GM18508 (cell line): Measurements from ENCODE around the gene C2CD2.

Experiments
- ATAC-seq: cut with Tn5 transposase; IDR thresholded peaks from one replicate; pipeline ENCODE4 v1.9.1; 2021; ENCODE audit warnings: moderate number of reproducible peaks; ENCODE audit not compliant: insufficient read depth, unreplicated experiment

Gene C2CD2

DNA sequence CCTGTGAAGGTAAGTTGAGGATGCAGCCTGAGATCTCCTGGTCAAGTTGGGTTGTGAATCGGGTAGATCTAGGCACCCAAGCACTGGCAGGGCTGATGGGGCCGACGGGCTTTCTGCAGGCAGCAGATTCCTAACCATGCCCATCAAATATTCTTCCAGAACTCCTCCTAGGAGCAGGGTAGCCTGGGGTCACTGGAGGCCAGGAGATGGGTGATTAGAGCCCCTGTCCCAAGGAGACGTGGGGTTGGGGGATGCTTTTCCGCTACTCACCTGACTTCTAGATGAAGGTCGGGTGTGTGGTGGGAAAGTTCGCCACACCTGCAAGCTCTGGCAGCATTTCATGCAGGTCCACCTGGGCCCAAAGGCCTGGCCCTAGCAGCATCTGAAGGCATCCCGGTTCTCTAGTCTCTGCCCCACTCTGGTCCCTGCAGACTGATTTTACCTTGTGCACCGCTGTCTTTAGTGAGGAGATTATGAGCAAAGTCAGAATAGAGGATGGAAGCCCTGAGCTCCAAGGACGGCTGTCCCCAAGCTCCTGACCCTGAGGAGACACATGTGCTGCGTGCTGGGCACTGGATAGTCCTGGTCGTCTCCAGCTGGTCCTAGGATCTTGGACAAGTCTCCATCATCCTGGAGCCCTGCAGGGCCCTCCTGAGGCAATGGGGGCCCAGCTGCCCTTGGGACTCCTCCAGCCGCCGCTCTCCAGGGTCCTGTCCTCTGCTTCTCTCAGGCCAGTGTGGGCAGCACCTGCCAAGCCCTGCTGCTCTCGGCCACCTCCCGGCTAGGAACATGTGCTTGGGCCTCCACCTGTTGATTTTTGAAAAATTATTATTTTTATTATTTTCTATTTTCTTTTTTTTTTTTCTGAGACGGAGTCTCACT is 21.8 kb upstream of the C2CD2 start:
- no peak for ATAC-seq

DNA sequence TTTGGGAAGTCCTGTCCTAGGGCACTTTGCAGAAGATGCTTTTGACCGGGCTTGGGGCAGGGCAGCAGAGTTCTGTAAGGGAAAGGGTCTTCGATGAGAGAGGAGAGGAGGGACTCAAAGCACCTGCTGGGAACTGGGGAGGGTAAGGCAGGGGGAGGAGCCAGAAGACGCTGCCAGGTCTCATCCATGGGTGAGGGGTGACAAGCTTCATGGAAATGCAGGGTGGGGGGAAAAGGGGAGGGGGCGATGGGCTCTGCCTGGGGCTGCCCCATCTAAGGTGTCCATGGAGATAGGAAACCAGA is 20.9 kb upstream of the C2CD2 start:
- ATAC-seq = no peak

DNA sequence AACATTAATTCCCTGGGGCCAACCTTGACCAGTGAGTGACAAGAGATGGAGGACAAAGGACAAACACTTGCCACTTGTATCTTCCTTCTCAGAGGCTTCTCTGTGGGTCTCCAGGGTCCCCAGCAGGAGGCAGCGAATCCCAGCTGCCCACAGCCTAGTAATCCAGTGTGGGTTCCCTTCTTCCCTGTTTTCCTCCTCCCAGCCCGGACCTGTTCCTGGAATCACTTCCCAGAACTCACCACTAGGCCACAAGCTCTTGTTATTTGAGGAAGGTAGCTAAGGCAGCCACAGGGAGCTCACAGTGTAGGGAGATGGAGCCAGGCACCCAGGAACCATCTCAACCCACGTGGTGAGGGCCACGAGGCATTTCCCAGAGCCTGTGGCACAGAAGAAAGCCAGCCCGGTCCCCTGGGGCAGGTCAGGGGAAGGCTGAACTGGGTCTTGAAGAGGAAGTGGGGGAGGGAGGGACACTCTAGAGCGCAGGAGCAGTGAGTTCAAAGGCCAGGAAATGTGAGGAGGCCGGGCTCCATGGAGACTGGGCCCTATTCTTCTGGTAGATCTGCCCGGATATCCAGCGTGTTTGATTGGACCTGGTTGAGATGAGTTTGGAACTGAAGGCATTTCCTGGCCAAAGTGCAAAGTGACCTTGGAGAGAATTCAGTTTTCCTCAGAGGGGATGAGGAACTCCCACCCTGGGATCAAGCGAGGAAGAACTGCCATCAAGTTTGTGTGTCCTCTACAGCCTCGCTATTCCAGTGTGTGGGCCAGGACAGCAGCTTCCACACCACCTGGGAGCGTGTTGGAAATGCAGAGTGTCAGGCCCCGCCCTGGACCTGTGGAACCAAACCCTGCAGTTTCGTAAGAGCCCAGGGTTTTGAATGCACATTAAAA is 20.3 kb upstream of the C2CD2 start:
- ATAC-seq = no peak

DNA sequence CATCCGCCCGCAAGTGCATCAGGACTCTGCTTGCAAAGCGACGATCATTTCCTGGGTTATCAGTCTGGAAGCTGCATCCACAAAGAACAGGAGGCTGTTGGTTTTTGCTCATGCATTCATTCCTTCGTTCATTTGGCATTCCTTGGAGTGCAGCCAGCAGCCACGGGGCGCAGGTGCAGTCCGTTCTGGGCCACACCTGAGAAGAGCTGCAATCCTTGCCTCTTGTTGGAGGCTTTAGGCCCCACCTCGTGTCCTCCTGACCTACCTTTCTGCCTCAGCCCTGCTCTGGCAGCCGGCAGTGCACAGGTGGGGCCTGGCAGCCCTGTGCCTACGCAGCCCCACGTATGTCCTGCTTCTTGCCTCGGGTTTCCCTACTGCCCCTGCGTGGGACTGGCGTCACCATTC is 19.6 kb upstream of the C2CD2 start:
- ATAC-seq = no peak

DNA sequence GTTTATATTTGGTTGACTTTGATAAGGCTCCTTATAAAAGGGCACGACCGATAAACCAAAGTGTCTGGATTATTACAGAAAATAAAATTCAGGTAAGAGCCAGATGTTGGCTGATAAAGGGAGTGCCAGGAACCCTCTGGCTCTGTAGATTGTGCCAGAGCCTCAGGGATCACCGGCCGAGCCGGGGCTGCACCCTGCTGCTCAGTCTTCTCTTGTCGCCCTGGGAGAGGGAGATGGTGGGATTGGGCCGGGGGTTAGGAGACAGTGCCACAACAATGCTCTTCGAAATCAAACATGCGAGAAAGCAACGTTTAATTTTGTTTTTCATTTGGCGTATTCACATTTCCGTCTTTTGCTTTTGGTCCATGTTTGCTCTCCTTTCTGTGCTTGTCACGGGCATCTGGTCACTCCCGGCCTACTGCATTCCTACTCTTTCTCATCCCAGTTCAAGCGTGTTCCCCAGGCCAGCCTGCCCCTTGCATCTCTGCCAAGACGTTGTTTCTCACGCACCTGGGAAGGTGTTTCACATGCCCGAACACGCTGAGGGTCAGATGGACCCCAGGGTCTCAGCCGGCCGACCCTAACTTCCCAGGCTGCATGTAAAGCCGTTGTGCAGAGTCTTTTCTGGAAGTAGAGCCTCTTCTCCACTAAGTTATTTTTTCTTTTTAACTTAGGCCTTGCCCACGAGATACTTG is 18.8 kb upstream of the C2CD2 start:
- no peak for ATAC-seq

DNA sequence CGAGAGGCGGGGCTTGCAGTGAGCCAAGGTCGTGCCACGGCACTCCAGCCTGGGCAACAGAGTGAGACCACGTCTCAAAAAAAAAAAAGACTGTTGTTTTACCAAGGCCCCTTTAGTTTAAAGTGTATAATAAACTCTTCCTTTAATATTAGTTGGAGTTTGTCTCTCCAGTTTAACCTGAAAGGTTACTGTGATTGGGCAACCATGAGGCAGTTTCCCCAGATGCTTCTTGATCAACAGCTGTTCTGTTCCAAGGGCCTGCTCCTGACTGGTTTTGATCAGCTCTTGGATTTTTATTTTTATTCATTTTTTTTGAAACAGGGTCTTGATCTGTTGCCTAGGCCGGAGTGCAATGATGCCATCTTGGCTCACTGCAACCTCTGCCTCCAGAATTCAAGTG is 18.1 kb upstream of the C2CD2 start:
- no peak for ATAC-seq

DNA sequence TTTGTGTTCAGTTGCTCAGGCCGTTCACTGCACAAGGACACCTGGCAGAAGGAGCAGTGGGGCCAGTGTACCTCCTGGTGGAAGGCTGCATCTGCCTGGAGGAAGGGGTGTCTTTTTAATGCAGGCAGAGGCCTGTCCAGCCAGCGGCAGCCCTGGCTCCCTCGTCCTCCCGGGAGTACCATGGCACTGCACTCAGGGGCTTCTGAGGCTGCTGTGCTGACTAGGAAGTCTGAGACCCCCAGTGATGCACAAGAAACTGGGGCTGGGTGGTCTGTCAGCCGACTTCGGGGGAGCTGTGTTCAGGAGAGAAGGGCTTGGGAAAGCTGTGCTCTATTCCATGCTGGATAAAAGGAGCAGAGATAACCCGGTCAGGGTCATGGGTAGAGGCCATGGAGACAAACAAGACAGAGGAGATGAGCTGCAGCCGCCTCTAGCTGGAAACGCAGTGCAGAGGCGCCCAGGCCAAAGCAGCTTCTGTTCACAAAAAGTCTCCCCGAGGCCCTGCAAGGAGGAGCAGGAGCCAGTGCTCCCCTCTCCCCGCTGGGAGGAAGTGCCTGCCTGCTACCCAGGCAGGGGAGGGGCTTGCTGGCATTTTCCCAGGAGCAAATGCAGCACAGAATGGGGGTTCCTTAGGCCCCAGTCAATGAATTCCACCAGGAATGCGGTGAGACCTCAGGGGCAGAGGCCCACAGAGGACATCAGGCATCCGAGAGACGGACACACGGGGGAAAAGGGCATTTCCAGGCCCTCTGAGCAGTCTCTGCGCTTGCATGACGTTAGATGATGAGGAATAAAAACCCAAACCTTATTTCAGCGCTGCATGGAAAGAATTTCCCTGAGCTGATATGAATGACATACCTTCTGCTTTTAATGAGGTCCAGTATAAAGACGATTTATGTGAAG is 17.2 kb upstream of the C2CD2 start:
- no peak for ATAC-seq

DNA sequence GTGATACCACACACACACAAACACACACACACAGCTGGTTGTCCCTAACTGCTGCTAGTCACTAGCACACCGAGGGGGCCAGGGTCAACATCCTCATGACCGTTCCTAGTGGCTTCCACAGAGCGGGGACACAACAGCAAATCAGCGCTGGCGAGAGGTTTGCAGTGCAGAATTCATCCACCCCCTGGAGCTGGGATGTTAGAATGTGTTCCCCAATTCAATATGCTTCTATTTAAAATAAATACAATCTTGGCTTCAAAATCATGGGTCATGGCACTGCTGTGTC is 16.2 kb upstream of the C2CD2 start:
- ATAC-seq = no peak

DNA sequence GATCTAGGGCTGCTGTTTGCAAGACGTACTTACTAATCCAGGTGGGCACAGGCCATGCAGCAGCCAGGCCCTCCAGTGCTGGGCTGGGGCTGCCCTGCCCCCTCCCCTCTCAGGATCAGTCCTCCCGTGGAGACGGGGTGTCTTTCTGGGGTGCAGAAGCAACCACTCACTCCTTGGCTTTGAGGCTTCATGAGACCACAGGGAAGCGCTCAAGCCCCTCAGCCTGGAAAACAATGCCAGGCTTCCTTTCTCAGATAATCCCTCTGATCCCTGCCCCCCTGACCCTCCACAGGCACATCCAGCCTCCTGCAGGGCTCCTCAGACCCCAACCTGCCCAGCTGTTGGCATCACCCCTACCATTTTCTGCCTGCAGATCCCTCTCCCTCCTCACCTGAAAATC is 13.9 kb upstream of the C2CD2 start:
- no peak for ATAC-seq

DNA sequence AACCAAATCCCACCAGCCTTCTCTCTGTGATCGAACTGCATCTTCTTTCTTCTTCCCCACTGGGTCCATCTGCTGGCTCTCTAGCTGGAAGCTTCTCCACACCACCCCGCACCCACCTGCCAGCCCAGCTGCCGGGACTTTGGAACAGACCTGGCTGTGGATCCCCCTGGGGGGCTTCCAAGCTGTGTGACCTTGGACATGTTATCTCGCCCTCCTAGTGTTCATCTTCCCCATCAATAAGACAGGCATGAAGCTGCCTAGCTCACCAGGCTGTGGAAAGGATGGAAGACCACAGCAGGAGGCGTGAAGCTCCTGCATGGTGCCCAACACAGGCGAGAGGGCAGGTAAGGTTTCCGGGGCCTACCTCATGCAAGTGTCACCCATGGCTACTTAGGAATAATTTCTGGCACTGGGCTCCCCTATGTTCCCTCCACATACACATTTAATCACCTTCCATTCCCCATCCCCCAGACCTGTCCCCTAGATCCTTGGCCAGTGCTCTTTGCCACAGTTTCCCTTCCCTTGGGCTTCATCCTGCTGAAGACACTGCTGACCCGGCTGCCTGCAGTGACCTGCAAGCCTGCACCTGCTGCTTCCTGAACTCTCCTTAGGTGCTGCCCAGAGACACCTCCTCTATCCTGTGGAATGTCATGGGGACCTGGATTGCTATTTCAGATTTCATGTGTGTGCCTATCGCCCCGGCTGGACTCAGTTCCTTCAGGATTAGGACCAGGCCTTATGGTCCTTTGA is 13.2 kb upstream of the C2CD2 start:
- no peak for ATAC-seq

DNA sequence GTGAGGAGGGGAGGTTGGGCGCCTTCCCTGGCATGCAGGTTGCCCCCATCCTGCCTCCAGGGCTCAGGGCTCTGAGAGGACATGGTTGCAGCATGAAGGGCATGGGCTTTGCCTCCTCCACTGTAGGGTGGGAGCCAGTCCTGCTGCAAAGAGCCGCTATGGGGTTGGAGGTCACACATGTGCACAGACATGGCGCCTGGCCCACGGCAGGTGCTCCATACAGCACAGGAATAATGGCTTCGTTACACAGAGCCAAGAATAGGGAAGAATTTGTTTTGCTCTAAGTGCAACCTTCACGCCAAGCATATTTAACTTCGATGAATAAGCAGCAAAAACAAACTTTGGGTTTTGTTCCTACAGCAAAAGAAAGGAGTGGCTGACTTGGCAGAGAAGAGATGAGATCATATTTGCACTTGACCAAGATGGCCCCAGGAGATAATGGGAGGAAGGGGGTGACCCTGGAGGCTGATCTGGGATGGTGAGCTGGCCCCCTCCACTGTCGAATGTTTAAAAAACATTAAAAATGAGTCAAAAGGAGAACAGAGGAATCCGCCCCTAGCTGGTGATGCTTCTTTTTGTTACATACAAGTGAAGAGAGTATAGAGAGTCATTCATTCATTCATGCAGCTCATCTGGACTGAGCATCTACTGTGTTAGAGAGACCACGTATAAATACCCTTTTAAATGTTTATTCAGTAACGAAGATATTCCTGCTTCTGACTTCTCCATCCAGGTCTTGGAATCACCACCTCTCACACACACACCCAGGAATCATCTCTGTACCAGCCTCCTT is 12.4 kb upstream of the C2CD2 start:
- no peak for ATAC-seq

DNA sequence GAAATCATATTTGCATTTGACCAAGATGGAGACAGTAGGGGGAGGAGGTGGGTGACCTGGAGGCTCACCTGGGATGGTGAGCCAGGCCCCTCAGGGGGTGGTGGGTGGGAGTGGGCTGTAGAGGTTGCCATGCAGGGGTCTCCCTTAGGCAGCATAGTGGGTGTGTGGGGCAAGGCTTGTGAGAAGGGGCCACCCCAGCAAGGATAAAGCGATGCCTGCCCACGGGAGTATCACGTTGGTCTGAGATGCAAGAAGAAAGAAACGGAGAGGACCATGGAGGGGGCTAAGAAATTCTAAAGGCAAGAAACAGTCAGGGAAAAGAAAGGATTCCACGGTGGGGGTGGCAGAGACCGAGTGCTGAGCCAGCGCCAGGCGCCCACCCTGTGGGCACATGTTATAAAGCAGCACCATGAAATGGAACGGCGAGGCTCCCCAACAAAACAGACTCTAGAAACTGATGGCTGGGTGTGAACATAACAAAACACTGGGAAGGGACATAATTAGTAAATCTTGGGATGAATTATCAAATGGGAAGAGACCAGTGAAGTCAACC is 11.7 kb upstream of the C2CD2 start:
- ATAC-seq = no peak

DNA sequence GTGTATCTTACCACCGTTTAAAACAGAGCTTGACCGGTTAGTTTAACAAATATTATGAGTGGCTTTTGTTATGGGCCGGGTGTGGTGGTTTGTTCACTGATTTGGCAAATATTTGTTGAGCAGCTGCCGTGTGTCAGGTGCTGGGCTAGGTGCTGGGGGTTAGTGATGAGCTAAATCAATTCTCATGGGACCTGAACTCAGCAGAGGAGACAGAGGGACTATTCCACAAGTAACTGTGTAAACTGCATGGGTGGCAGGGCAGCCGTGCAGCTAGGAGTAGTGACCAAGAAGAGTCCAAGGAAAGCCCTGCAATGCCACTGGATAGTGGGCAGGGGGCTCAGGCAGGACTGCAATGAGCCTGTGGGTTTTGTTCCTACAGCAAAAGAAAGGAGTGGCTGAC is 11.2 kb upstream of the C2CD2 start:
- ATAC-seq = no peak

DNA sequence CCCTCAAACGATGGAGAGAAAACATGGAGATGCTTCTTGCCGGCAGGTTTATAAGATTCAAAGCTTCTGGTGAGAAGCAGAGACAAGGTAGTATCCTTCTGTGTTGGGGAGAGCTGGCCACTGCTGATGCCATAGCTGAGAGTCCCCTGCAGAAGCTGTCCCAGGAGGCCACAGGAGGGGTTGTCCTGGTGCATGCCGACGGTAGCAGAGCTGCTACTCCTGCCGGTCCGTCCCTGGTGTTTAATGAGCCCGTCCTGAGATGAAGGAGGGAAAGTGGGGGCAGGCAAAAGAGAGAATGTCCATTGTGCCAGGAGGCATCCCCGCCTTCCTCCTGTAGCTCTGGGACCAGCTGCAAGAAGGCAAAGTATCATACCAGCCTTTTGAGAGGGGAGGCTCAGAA is 10.4 kb upstream of the C2CD2 start:
- no peak for ATAC-seq

DNA sequence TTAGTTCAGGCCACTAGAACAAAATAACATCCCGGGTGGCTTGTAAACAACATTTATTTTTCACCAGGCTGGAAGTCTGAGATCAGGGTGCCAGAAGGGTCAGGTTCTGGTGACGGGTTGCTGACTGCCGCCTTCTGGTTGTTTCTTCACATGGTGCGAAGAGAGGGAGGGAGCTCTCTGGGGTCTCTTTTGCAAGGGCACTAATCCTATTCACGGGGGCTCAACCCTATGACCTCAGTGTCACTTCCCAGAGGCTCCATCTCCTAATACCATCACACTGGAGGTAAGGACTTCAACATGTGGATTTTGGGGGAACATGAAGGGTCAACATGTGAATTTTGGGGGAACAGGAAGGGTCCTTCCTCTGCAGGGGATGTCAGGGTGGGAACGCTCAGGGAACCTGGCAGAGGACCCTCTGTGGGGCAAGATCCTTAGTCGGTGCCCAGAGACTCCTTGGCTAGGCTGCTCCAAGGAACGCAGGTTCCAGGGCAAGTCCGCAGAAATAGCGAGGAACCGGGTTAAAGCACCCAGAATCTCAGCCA is 8.7 kb upstream of the C2CD2 start:
- ATAC-seq = no peak

DNA sequence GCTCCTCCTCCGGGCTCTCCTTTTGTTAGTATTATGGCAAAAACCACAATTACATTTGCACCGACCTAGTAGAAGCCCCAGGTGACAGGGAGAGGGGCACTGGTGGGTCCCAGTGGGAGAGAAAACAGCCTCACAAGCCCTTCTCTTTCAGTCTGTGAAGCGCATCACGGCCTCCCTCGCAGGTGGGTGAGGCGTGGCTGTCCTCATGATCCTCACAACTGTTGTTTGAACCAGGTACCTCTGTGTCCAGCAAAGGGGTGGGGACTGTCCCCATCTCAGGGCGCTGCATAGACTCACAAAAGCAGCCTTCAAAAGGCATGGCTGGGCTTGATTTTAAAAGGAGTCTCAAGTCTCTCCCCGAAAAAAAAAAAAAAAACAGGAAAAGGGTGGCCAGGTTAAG is 7.9 kb upstream of the C2CD2 start:
- ATAC-seq = no peak

DNA sequence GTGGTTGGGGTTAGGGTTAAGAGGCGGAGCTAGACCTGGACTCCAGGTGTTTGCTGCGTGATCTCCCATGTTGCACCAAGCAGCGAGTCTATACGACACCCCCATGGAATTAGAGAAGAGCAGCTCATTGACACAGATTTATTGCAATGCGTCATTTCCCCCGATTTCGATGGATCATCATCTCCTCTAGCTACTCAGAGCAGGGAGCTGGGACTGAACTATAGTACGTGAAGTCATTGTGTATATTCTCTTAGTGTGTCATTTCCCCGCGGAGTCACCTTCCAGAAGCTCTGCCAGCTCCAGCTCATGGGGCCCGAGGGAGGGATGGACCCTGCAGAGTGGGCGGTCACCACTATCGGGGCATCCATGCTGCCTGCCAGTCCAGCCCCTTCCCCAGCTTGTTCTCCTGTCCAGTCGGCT is 7.5 kb upstream of the C2CD2 start:
- no peak for ATAC-seq

DNA sequence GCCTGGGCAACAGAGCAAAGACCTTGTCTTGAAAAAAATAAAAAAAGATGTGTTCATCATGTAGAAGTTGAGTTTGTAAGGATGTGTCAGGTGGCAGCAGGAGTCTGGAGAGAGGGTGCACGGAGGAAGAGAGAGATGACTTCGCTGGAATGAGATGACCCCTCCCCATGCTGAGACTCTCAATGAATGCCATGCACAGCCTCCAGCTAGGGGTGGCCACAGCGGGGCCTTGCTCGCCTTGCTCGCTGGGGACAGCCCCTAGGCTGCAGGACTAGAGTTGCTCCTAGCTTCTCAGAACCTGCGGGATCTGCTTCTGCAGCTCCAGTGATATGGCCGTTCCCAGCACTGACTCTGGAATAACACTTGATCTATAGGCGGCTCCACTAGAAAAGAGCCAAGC is 6.6 kb upstream of the C2CD2 start:
- no peak for ATAC-seq
